Neural cell (in vitro differentiated cells): ENCODE measurements around the gene RFTN1. TPM values are rescaled to one million over a fixed set of nuclear protein-coding genes. Genes with fewer than 3 reads are reported as not detected.
A peak's percentile ranks its signal among the peaks of the same experiment; 100 is the strongest.

ENCODE experiments used
- H2AFZ ChIP-seq: fragments of 200-600, 300-800 bp; sonication (generic), shearing (Covaris generic); 2 replicates; pipeline ENCODE4 v1.6.0; 2014; ENCODE audit warnings: low read depth, mild to moderate bottlenecking, antibody characterized with exemption, low read length, moderate library complexity
- H3F3A ChIP-seq: fragments of 200-600 bp; shearing (Covaris generic); 2 replicates; pipeline ENCODE4 v1.6.1; 2016; ENCODE audit warnings: mild to moderate bottlenecking, moderate library complexity, mixed read lengths, antibody characterized with exemption, low read length; ENCODE audit not compliant: insufficient read depth, poor library complexity, severe bottlenecking
- H3K27ac ChIP-seq: fragments of 200-600, 300-800 bp; sonication (generic), shearing (Covaris generic); 2 replicates; pipeline ENCODE4 v1.5.1; 2014; ENCODE audit warnings: mild to moderate bottlenecking, low read length, moderate library complexity
- H3K27me3 ChIP-seq: fragments of 300-800, 200-600 bp; sonication (generic), shearing (Covaris generic); 2 replicates; pipeline ENCODE4 v1.6.0; 2014; ENCODE audit warnings: mild to moderate bottlenecking, low read depth, low read length, moderate library complexity; ENCODE audit not compliant: insufficient read depth
- H3K36me3 ChIP-seq: fragments of 300-800, 200-600 bp; sonication (generic), shearing (Covaris generic); 2 replicates; pipeline ENCODE4 v1.5.1; 2014; ENCODE audit warnings: mild to moderate bottlenecking, antibody characterized with exemption, low read length, moderate library complexity; ENCODE audit not compliant: insufficient read depth
- H3K4me2 ChIP-seq: fragments of 300-800, 200-600 bp; sonication (generic), shearing (Covaris generic); 2 replicates; pipeline ENCODE4 v1.6.0; 2014; ENCODE audit warnings: mild to moderate bottlenecking, low read length
- H3K4me3 ChIP-seq: fragments of 300-800, 200-600 bp; sonication (generic), shearing (Covaris generic); 2 replicates; pipeline ENCODE4 v1.5.1; 2014; ENCODE audit warnings: mild to moderate bottlenecking, low read length, moderate library complexity
- H3K79me2 ChIP-seq: fragments of 200-600 bp; shearing (Covaris generic); replicated peaks from 2 replicates; pipeline ENCODE4 v1.6.0; 2014; ENCODE audit warnings: mild to moderate bottlenecking, low read length, moderate library complexity; ENCODE audit not compliant: insufficient read depth
- H3K9ac ChIP-seq: fragments of 300-800, 200-600 bp; sonication (generic), shearing (Covaris generic); 2 replicates; pipeline ENCODE4 v1.6.1; 2016; ENCODE audit warnings: mild to moderate bottlenecking, low read length, mixed read lengths
- H3K9me2 ChIP-seq: fragments of 200-600 bp; shearing (Covaris generic); 2 replicates; pipeline ENCODE4 v1.6.1; 2016; ENCODE audit warnings: mild to moderate bottlenecking, low read length, mixed read lengths; ENCODE audit not compliant: insufficient read depth
- H3K9me3 ChIP-seq: fragments of 200-600, 300-800 bp; sonication (generic), shearing (Covaris generic); 2 replicates; pipeline ENCODE4 v1.6.1; 2016; ENCODE audit warnings: mild to moderate bottlenecking, mixed run types, low read length, moderate library complexity, mixed read lengths
- H4K20me1 ChIP-seq: fragments of 200-600 bp; shearing (Covaris generic); 2 replicates; pipeline ENCODE4 v1.6.1; 2016; ENCODE audit warnings: mild to moderate bottlenecking, mixed run types; ENCODE audit not compliant: insufficient read depth
- EP300 ChIP-seq: fragments of 450-650 bp; conservative IDR thresholded peaks from 2 replicates; pipeline ENCODE4 v1.6.1; 2014; ENCODE audit warnings: antibody characterized with exemption, mild to moderate bottlenecking, moderate library complexity; ENCODE audit not compliant: poor library complexity, severe bottlenecking
- EZH2 ChIP-seq: fragments of 200-600, 300-800 bp; shearing (Covaris generic), sonication (generic); IDR thresholded peaks from 2 replicates; pipeline ENCODE4 v1.6.1; 2014; ENCODE audit warnings: antibody characterized with exemption, low read length, borderline replicate concordance, mild to moderate bottlenecking; ENCODE audit not compliant: insufficient read depth, poor library complexity, severe bottlenecking
- MXI1 ChIP-seq: fragments of 450-650 bp; conservative IDR thresholded peaks from 2 replicates; pipeline ENCODE4 v1.6.1; 2014; ENCODE audit warnings: antibody characterized with exemption, mild to moderate bottlenecking; ENCODE audit not compliant: poor library complexity, severe bottlenecking
- POLR2AphosphoS5 ChIP-seq: IDR thresholded peaks from 2 replicates; pipeline ENCODE4 v1.6.1; 2012
- RAD21 ChIP-seq: fragments of 450-650 bp; conservative IDR thresholded peaks from 2 replicates; pipeline ENCODE4 v1.6.1; 2014; ENCODE audit warnings: antibody characterized with exemption, mild to moderate bottlenecking, moderate library complexity
- SMC3 ChIP-seq: fragments of 450-650 bp; conservative IDR thresholded peaks from 2 replicates; pipeline ENCODE4 v1.6.1; 2014; ENCODE audit warnings: antibody characterized with exemption, mild to moderate bottlenecking, moderate library complexity; ENCODE audit not compliant: poor library complexity
- TAF1 ChIP-seq: IDR thresholded peaks from 2 replicates; pipeline ENCODE4 v1.6.1; 2012; ENCODE audit warnings: low read depth
- polyA plus RNA-seq: library from polyadenylated mRNA; depleted of rRNA; stranded (reverse); fragments of >200 nt; gene quantifications from 2 replicates; pipeline ENCODE4 v1.2.3, GENCODE V29; 2014
- TF ChIP-seq, protein P1 (sequence below): fragments of 450-650 bp; IDR thresholded peaks from 2 replicates; pipeline ENCODE4 v1.5.1; 2014; ENCODE audit warnings: antibody characterized with exemption, mild to moderate bottlenecking, moderate library complexity; ENCODE audit not compliant: poor library complexity, severe bottlenecking
- TF ChIP-seq, protein P2 (sequence below): IDR thresholded peaks from 2 replicates; pipeline ENCODE4 v1.6.1; 2012; ENCODE audit warnings: borderline replicate concordance

Gene RFTN1
- polyA plus RNA-seq, 1 donor from 2014 or later, result 36.8 TPM

DNA sequence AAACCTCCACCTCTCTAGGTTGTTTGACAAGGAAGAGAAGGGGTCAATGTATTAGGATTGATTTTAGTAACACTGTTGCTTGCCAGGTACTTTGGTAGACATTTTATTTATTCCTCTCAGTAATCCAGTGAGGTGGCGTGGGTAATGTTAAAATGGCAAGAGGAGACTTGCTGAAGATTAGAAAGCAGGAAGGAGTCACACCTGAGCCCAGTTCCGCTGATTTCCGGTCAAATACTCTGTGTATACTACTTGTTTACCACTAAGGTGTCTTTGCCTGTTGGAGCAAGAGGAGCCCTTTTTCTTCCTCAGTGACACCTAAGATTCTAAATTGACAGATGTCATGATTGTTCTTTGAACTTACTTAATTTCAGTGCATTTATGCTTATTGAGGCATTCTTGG, 246.8 kb downstream of the RFTN1 start:
- TF ChIP-seq, protein P1, sequence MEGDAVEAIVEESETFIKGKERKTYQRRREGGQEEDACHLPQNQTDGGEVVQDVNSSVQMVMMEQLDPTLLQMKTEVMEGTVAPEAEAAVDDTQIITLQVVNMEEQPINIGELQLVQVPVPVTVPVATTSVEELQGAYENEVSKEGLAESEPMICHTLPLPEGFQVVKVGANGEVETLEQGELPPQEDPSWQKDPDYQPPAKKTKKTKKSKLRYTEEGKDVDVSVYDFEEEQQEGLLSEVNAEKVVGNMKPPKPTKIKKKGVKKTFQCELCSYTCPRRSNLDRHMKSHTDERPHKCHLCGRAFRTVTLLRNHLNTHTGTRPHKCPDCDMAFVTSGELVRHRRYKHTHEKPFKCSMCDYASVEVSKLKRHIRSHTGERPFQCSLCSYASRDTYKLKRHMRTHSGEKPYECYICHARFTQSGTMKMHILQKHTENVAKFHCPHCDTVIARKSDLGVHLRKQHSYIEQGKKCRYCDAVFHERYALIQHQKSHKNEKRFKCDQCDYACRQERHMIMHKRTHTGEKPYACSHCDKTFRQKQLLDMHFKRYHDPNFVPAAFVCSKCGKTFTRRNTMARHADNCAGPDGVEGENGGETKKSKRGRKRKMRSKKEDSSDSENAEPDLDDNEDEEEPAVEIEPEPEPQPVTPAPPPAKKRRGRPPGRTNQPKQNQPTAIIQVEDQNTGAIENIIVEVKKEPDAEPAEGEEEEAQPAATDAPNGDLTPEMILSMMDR, result no peak
- TF ChIP-seq EZH2, result no peak
- TF ChIP-seq TAF1, result no peak
- no peak for TF ChIP-seq RAD21
- TF ChIP-seq, protein P2, sequence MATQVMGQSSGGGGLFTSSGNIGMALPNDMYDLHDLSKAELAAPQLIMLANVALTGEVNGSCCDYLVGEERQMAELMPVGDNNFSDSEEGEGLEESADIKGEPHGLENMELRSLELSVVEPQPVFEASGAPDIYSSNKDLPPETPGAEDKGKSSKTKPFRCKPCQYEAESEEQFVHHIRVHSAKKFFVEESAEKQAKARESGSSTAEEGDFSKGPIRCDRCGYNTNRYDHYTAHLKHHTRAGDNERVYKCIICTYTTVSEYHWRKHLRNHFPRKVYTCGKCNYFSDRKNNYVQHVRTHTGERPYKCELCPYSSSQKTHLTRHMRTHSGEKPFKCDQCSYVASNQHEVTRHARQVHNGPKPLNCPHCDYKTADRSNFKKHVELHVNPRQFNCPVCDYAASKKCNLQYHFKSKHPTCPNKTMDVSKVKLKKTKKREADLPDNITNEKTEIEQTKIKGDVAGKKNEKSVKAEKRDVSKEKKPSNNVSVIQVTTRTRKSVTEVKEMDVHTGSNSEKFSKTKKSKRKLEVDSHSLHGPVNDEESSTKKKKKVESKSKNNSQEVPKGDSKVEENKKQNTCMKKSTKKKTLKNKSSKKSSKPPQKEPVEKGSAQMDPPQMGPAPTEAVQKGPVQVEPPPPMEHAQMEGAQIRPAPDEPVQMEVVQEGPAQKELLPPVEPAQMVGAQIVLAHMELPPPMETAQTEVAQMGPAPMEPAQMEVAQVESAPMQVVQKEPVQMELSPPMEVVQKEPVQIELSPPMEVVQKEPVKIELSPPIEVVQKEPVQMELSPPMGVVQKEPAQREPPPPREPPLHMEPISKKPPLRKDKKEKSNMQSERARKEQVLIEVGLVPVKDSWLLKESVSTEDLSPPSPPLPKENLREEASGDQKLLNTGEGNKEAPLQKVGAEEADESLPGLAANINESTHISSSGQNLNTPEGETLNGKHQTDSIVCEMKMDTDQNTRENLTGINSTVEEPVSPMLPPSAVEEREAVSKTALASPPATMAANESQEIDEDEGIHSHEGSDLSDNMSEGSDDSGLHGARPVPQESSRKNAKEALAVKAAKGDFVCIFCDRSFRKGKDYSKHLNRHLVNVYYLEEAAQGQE, result no peak
- no peak for TF ChIP-seq MXI1
- TF ChIP-seq SMC3, result no peak
- no peak for TF ChIP-seq POLR2AphosphoS5
- TF ChIP-seq EP300, result no peak
- H3F3A ChIP-seq, result no peaks in the 10 kb centered on the region
- H4K20me1 ChIP-seq, result no peaks in the 10 kb centered on the region
- H3K79me2 ChIP-seq, result peaks cover 54% of the 10 kb centered on the region
- H3K36me3 ChIP-seq, result no peaks in the 10 kb centered on the region
- no peak overlapping the region for H3K27ac ChIP-seq
- peak overlapping the region; percentile 2 for H3K9ac ChIP-seq
- no peak overlapping the region for H2AFZ ChIP-seq
- no peaks in the 10 kb centered on the region for H3K27me3 ChIP-seq
- H3K9me3 ChIP-seq, result no peaks in the 10 kb centered on the region
- H3K9me2 ChIP-seq, result no peaks in the 10 kb centered on the region
- H3K4me3 ChIP-seq, result peak overlapping the region; percentile 73
- no peak overlapping the region for H3K4me2 ChIP-seq

Other genes starting within 250 kb of the RFTN1 start
- gene DPH3, start 248.8 kb downstream of the RFTN1 start, polyA plus RNA-seq, result 38.5 and 44.4 TPM in 2 replicates
- gene OXNAD1, start 248.5 kb downstream of the RFTN1 start, polyA plus RNA-seq, result 11.5 and 16.4 TPM in 2 replicates
- 0.20 TPM in 1 of 2 replicates, not detected in the other for gene DAZL, start 91.7 kb upstream of the RFTN1 start, polyA plus RNA-seq